Measurements from ENCODE around the gene C14orf132. TPM values are rescaled to one million over a fixed set of nuclear protein-coding genes. Genes with fewer than 3 reads are reported as not detected.

C14orf132 gene
- total and polyA plus RNA-seq, 2 of the 4 experiments (the other 2 are of a cell fraction), result 6.3 to 13.5 TPM

- CTCF ChIA-PET, result interaction anchor here (0.6 kb wide), 1 partner anchor 206 kb away, joined by 6 read pairs; no protein-coding TSS in a partner anchor
Measured at GRCh38 chr14:96134508-96134907, 95.3 kb downstream of the C14orf132 start.

More at GRCh38 chr14:96134508-96134907, 95.3 kb downstream of the C14orf132 start:
- Histone ChIP-seq H3K79me1 (ENCODE audit: low read depth in 1 of 2, low read length in 2 of 2) (no peaks in the 10 kb centered on the region), H3K4me2 (ENCODE audit: low read depth, low read length) (no peak overlapping the region), H2BK15ac (ENCODE audit: low read depth, low read length) (0 out of 3 replicates have a peak overlapping the region, but pooled peaks have one; percentile 61), H3K14ac (replicated peaks; ENCODE audit: low read depth, low read length) (no peak overlapping the region), H3K9ac (ENCODE audit: low read depth, low read length) (no peak overlapping the region), H4K91ac (ENCODE audit: insufficient read depth, low read depth, low read length) (no peak overlapping the region), H3K56ac (ENCODE audit: extremely low read depth, insufficient read depth, low read length) (no peak overlapping the region), H2AFZ (replicated peaks; ENCODE audit: low read length, poor library complexity) (no peak overlapping the region), H4K20me1 (ENCODE audit: insufficient read depth, low read length) (no peaks in the 10 kb centered on the region), H3K9me1 (ENCODE audit: insufficient read depth, low read length) (peaks cover 12% of the 10 kb centered on the region; the same call in 1 of the 2 replicates), H2BK120ac (ENCODE audit: low read depth, low read length) (no peak overlapping the region), H2AK5ac (ENCODE audit: low read depth, low read length) (no peak overlapping the region; the same call in 1 of the 2 replicates), H3K18ac (ENCODE audit: low read depth, low read length) (no peak overlapping the region), H2BK5ac (ENCODE audit: low read depth, low read length, poor library complexity, severe bottlenecking) (no peak overlapping the region), H3K4me3 (ENCODE audit: insufficient read depth, low read depth, low read length) (no peak overlapping the region), H3K36me3 (ENCODE audit: control insufficient read depth, insufficient read depth, low read length) (no peaks in the 10 kb centered on the region), H2AK9ac (replicated peaks; ENCODE audit: low read depth, low read length, poor library complexity) (no peak overlapping the region), H3K27me3 (ENCODE audit: control insufficient read depth, insufficient read depth, low read length) (no peaks in the 10 kb centered on the region), H3K23ac (ENCODE audit: low read depth, low read length) (no peak overlapping the region), H3K4ac (ENCODE audit: low read depth, low read length) (no peak overlapping the region), H3K4me1 (ENCODE audit: control insufficient read depth, insufficient read depth, low read length) (peaks cover 6% of the 10 kb centered on the region), H2BK20ac (ENCODE audit: low read depth, low read length) (peak overlapping the region; percentile 36; the same call in 1 of the 2 replicates), H3K9me3 (ENCODE audit: control insufficient read depth, insufficient read depth, low read length) (peaks cover 7% of the 10 kb centered on the region; the same call in 1 of the 2 replicates), H4K5ac (ENCODE audit: low read depth, low read length) (no peak overlapping the region), H4K8ac (ENCODE audit: low read depth in 2 of 2, low read length in 2 of 2) (no peak overlapping the region), H3K27ac (ENCODE audit: insufficient read depth, low read length) (no peak overlapping the region)
- 49% methylated on average over 3 of the region's 6 CpGs; no CpG with 5 or more reads in 1 of the 2 experiments for WGBS, 2 experiments (ENCODE audit: extremely low coverage in 2 of 2, insufficient read length in 1 of 2)
- dilution Hi-C loops (cut with HindIII; ENCODE audit: low sequenced_read_pairs, unreplicated experiment), result no loop called here
- in situ Hi-C loops (cut with MboI; ENCODE audit: low sequenced_read_pairs), result no loop called here
- POLR2A ChIA-PET (ENCODE audit: unreplicated experiment), result interaction anchor here (0.6 kb wide), 1 partner anchor 89 kb away, joined by 3 read pairs; no protein-coding TSS in a partner anchor
- intact Hi-C loops (cut with micrococcal nuclease), result no loop called here
- no peak for DNase-seq
- no TSS peak for BruUV-seq (replicated peaks)
- ATAC-seq (ENCODE audit: low read depth), result no peak
- peak; percentile 65 for TF ChIP-seq CEBPB (IDR thresholded peaks at IDR 0.05; ENCODE audit: low read depth, low read length)
- TF ChIP-seq MXI1 (IDR thresholded peaks at IDR 0.05; ENCODE audit: borderline replicate concordance, low read depth, low read length), result no peak
